Femur (tissue), 1 donor: ENCODE results near the gene UBE2J2.

ENCODE experiments used
- DNase-seq: peaks from one replicate; pipeline ENCODE4 v3.0.0-alpha.2; 2017

UBE2J2 gene

DNA sequence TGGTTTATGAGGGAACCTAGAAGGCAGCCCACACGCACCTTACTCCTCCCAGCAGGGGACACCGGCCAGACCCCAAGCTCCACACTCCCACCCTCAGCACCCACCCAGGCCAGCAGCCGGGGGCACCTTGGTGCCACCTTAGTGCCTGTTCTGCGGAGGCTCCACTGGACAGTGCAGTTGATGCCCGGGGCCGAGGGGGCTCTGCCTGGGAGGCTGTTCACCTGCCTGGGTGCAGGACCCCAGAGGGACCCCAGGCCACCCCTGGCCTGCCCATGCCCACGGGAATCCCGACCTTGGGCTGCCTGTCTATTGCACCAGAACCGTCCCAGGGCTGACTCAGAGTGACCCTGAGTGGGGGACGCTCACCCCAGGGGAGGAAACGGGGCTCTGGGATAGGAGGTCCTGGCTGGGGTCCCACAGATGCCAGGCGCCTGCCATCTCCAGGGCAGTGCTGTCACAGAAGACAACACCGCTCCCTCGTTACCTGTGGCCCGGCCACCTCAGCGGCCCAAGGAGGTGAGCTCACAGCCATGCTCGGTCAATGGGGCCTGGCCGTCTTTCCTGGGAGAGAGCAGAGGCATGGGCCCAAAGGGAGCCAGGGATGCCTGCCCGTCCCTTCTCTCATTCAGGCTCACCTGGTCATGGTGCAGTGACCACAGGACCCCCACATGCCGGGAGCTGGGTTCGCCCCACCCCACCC, 7.3 kb upstream of the UBE2J2 start:
- DNase-seq: no peak

DNA sequence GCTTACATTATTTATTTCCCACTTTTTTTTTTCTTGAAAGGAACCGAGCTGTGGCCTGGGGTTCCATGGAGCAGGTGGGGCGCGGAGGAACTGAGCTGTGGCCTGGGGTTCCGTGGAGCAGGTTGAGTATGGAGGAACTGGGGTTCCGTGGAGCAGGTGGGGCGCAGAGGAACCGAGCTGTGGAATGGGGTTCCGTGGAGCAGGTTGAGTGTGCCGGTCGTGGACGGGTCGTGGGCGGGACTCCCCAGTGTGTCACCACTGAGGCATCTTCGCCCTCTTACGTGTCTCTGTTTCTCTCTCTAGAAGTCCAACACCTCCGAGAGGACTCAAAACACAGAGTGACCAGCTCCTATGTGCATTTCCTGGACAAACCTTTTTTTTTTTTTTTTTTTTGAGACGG, 5.4 kb upstream of the UBE2J2 start:
- no peak for DNase-seq

DNA sequence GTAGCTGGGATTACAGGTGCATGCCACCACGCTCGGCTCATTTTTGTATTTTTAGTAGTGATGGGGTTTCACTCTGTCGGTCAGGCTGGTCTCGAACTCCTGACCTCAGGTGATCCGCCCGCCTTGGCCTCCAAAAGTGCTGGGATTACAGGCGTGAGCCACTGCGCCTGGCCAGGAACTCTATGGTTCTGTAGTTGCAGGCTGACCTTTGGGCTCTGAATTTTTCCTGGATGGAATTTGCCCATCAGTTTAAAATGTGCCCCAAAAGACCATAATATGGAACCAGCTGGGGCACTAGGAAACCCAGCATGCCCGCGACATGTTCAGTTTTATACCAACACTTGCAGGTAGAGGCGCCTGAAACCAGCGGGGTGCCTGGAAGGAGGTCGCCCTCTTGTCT, 5.0 kb upstream of the UBE2J2 start:
- DNase-seq: no peak

DNA sequence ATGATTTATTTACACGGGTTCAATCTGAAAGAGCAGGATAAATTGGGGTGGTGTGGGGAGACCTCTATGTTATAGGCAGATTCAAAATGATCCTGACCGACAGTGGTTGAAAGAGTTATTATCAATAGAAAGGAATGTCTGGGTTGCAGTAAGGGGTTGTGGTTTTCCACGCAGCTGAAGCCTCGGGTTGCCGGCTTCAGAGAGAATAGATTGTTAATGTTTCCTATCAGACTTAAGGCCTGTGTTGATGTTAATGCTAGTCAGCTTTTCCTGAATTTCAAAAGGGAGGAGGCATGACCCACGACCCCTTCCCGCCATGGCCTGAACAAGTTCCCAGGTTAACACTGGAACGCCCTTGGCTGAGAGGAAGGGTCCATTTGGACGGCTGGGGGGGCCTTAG, 2.2 kb upstream of the UBE2J2 start:
- DNase-seq: no peak

DNA sequence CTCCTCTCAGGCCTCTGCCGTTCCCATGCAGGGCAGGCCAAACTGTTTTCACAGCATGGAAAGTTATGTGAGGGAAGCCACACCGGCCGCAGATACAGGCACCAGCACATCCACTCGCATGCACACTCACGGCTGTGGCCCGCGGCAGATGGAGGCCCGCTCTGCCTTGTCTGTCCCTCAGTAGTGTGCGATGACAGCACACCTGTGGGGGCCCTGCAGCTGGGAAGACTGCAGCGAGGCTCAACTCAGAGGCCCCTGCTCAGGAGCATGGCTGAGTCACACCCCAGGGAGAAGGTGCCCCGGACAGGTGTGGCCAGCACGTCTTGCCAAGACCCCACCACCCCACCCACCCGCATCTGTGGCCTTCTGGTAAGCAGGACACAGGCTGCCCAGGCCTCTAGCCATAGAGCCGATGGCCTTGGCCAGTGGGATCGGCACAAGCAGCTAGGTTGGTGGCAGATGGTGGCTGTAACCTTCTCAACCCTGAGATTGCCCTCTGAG, 1.3 kb upstream of the UBE2J2 start:
- no peak for DNase-seq

DNA sequence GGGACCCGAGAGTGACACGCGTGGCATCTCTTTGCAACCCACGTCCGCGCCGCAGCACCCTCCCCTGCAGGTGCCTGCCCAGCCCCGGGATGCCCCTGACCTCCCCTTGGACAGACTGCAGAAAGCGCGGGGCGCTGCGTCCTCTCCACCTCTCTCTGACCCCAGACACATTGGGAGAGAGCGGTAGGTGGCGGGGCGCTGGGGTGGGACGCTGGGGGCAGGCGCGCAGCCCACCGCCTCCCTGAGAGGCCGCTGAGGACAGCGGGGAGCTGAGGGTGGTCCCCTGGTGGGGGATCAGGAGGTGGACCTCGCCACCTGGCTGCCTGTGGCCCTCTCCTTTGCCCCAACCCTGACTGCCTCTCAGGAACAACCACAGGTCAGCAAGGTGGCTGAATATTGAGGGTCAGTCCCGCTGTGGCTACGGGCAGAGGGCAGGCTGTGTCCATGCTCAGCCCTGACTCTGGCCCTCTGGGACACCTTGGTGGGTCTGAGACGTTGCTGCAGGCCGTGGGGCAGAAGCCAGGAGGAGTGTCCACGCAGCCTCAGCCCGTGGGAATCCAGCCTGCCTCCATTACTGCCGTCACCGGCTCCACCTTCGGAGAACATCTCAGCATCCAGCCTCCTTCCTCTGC, 761 bp upstream of the UBE2J2 start:
- DNase-seq: no peak

DNA sequence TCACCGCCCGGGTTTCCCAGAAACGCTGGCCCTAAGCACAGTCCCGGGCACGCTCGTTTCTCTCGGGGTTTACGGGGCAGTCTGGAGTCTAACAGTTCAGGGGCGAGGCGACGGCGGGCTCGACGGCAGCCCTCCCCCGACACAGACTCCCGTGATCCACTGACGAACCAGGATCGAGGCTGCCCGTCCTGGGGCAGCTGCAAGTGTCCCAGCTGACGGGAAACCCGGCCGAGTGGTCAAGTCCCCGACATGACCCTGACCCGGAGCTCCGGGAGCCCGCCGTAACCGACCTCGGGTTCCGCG, 494 bp downstream of the UBE2J2 start:
- no peak for DNase-seq

DNA sequence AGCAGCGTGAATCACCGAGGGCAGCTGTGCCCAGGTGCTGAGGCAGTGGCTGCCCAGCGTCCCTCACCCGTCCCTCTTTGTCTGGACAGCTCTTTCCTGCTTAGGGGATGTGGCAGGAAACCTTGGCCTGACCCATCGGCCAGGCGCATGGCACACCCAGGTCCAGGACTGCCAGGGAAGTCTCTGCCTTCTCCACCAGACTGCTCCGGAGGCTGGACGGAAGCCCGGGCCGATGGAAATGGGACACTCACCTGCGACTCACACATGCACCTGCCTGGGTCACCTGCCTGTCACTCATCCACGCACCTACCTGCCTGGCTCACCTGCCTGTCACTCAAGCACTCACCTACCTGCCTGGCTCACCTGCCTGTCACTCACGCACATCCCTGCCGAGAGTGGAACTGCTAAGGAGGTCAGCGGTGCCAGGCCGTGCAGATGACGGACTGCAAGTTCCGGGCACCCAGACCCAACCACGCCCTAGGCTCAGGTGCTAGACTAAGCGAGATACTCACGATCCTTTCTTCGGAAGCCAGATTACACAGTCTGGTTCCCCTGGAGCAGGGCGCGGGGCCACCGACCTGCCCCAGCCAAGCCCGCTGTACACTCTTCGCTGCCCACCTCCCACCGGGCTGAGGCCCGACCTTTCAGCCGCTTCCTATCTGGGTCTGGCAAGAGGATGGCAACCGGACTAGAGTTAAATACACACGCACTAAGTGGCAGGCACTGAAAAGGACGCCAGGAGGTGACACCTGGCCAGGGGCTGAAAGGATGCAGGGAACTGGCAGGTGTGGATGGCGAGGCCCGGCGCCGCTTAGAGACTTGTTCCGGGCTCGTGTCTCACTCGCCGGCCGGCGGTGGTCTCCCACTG, 1.1 kb downstream of the UBE2J2 start:
- DNase-seq: no peak

DNA sequence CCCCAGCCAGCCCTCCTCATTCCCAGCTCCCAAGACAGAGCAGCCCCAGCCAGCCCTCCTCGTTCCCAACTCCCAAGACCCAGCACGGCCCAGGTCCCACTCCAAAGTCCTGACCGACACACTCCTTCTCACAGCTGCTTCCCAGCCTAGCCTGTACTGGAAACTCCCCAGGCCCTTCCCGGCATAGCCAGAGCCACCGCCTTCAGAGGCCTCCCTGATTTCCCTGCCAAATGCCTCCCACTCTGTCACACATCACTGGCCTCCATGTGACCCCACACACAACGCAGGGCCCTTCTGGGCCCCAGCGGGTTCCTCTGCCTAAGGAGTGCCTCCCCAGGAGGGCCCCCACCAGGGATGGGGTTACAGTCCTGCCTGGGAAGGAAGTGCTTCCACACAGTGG, 2.8 kb downstream of the UBE2J2 start:
- no peak for DNase-seq

DNA sequence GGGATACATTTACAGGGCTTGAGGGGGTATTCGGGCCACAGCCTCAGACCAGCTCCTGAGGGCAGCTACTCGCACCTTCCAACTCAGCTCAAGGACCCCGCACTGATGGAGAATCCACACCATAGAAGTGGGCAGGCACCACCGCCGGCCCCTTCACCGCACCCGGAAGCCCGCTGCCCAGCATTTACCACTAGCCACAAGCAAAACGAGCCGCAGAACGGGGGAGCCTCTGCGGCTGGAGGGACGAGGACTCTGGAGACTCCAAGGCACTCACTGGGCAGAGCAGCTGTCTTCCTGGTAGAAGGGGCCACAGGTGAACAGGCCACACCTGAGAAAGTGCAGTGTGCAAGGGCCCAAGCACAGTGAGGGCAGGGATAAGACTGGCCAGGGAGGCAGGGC, 5.4 kb downstream of the UBE2J2 start:
- DNase-seq: no peak

DNA sequence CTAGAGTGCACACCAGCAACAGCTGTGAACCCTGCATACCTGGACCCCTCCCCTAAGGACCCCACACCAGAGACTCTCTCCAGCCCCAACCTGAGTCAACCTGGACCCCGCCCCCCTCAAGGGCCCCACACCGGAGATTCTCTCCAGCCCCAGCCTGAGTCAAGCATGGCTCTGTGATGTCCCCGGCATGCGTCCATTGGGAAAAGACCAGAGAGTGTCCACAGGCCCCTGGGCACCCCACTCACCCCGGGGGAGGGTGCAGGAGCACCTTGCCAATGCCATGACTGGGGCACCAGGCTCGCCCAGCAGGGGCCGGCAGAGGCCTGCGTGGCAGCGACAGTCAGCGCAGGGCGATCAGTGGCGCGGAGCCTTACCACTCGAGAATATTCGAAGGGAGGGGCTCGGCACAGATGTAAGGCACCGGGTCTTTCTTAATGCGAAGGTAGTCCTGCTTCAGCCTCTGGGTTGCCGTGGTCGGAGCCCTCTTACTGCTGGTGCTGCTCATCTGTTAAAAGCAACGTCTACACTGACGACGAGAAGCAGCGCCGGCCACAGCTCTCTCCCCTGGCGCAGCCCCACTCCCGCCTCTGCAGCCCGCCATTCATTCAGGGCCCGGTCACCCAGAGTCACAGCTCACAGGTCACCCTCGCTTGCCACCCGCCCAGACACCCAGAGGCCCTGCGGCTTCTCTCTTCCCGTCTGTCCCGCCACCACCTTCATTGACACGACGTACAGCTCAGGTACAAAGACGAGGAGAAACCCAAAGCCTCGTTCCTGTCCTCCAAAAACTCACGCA, 6.0 kb downstream of the UBE2J2 start:
- no peak for DNase-seq

DNA sequence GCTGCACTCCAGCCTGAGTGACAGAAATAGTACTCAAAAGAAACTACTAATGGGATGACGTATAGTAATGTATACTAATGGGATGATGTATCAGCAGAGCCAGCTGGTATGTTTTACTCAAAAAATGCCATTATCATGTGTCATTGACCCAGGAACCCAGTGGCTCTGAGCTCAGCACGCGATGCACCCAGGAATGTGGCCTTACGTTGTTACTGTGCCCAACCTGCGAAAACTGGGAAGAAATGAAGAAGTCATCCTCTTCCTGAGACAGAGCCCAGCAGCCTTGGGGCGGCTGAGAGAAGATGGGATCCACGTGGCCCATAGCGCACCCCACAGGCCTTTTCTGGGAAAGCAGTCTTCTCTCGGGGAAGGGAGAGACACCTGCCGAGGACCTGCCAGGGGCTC, 8.8 kb downstream of the UBE2J2 start:
- no peak for DNase-seq

DNA sequence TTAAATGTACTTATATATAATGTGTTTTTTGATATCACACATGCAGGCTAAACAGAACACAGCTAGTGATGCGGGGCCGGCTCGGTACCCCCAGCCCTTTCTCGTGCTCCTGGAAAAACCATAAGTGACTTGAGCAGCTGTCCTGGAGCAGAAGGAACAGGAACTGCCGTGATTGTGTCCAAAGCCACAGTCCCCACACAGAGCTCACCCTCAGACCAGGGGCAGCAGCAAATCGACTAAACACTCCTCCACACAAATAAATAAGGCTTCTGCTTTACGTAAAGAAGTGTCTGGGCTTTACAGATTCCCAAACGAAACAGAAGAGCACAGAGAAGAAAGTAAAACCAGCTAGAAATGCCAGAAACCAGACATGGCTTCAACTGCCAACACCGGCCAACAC, 9.6 kb downstream of the UBE2J2 start:
- no peak for DNase-seq

DNA sequence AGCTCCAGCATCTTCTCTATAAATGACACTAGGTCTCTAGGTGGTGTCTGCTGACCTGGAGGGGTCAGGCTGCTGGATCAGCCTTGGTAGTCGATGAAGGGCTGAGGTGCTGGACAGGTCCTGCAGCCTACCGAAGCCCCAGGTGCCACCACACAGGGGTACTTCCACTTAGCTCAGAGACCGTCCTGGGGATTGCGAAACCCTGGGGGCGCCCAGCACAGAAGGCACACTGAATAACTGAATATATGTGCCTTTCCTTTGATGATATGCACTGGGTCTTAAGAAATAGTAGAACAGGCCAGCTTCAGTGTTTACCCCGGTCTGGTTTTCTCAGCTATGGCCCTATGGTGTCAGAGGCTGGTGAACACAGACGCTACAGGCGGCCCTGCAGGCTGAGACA, 10.9 kb downstream of the UBE2J2 start:
- no peak for DNase-seq

DNA sequence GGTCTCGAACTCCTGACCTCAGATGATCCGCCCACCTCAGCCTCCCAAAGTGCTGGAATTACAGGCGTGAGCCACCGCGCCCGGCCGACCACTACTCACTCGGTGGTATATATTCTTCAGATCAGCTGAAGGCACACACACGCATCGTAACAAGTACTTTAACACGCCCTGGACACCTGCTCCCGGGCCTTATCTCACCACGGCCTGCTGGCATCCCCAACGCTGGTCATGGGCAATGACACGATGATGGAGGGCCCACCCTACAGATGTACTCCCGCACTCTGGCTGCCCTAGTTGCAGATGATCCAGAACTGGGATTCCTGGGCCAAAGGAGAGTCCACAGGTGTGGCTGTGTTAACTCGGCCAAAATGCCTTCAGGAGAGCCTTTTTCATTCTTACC, 11.6 kb downstream of the UBE2J2 start:
- DNase-seq: no peak

DNA sequence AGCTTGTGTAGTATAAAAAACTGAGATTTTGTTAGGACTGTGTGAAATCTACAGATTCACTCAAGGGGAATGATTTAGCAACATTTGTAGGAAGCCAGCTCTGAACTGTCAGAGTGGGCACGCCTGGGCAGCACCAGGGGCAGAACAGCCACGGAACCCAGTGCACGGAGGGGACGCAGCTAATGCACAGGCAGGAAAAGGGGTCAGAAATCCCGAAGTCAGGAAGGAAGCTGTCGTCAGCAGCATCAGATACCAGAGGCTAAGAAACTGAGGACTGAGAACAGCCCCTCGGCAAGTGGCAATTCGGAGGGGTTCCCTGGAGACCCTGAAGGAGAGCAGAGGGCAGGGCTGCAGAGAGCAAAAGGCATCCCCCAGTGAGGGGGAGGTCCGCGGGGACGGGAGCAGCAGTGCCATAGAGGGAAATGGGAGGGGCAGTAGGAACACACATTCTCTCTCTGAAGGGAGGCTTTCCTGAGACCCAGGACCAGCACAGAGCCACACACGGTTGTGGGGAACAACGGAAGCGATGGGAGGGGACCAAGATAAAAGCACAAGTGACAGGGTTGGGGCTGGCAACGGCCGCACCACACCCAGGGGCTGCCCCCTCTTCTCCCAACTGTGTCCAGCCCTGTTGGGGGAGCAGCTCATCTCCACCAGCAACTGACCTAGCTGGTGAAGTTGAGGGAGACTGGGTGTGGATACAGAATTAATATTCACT, 12.7 kb downstream of the UBE2J2 start:
- DNase-seq: no peak

DNA sequence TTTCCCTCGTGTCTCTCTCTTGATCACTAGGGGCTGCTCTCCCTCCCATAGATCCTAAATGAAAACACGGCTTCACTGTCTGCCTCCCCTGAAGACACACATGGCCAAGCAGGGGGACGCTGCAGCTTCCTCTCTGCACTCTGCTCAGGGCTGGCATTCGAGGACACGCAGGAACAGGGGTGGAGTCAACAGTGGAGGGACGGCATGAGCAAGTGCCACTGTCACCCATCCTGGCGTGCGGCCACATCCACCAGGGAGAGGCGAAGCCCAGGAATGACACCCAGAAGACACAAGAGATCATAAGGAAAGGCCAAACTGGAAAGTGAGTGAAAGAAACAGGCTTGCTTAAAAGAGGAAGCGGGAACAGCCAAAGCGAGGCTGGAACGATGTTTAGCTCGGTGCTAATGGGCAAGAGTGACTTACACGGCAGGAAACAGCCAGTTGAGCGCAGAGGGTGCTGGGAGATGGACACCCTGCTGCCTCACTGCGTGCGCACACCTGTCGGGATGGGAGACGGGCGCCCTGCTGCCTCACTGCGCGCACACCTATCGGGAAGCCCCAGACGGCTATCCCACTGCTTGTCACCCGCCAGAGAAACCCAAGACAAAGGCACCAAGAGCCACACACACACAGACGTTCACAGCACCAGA, 13.6 kb downstream of the UBE2J2 start:
- DNase-seq: no peak

DNA sequence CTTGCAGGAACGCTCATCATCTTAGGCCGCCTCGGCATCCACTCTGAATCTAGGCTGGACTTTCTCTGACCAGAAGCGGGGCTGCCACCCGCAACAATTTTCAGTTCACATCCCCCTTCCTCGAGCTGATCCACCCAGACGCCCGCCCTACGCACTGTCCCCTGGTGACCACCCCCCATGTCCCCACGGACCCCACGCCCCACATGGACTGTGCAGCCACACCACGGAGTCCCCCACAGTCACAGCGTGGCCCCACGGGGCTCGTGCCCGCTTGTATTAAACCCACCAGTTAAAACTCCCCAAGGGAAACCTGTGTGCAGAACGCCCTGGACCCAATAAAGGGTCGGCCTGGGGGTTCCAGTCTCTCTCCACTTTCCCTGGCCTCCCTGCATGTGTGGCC, 14.1 kb downstream of the UBE2J2 start:
- no peak for DNase-seq

DNA sequence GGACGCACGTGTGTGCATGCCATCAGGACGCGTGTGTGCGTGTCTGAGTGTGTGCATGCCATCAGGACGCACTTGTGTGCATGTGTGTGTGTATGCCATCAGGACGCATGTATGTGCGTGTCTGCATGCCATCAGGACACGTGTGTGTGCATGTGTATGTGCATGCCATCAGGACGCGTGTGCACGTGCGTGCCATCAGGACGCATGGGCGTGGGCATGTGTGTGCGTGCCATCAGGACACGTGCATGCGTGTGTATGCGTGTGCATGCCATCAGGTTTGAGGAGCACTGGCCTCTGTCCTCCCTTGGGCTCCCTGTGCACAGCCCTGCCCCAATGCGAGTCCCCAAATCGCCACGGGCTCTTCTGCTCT, 14.6 kb downstream of the UBE2J2 start:
- no peak for DNase-seq

DNA sequence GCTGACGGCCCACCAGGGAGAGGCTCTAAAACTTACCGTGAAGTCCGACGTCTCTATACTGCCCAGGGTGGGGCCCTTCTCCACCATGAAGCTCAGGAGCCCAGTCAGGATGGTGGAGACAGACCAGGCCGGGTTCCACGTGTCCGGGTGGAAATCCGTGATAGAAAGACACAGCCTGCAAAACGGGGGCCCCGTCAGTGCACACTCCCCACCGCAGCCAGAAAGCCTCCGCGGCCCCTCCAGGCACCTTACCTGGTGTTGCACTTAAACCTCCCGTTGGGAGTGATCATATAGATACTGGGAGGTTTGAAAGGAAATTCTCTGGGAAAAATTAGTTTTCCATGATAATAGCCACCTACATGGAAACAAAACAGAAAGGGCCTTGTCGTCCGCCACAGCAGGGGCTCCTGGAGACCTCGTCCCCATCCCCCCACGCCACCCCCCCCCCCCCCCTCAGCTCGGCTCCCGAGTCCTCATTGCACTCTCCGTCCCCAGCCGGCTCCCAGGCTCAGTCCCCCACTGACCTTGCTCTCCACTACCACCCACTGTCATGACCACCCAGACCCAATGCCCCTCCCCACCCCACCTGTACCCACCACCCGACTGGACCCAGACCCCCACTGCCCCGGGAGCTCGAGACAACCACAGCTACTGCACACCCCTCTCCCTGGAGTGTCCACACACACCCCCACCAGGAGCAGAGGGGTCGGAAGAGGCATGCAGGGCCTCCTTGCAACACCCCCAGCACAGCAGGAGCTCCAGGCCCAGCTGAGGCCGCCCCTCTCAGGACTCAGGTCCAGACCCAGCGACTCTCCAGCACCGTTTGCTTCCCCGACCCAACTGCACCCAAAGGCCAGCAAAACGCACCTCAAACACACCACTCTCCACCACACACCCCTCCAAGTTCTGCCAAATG, 16.4 kb downstream of the UBE2J2 start:
- DNase-seq: no peak

DNA sequence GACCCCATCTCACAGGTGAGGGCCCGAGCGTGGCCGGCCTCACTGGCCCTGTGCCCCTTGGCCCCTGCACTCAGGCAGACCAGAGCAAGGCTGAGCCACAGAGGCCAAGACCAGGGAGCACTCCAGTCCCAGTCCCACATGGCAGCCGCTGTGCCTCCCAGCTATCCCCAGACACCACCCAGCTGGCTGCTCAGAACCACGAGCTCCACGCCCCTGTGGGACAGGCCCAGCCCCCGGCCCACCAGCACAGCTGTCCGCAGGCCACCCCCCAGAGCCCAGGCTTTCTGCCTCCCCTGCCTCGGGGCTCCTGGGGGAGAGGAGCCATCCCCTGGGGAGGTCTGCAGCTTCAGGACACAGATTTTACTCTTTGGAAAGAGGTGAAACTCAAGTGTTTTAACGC, 18.0 kb downstream of the UBE2J2 start:
- no peak for DNase-seq
